Mesenchymal stem cell (in vitro differentiated cells and primary cell): Measurements from ENCODE around the gene FGD2.

Experiments
- DNase-seq: peaks from one replicate; pipeline ENCODE4 v3.0.0-alpha.2; 2013
- H2AFZ ChIP-seq: one replicate; pipeline ENCODE4 v1.6.1; 2013; ENCODE audit warnings: low read depth, mild to moderate bottlenecking, control low read depth, inconsistent platforms, low read length, moderate library complexity
- H2AK5ac ChIP-seq: 2 replicates; pipeline ENCODE4 v1.6.1; 2013; ENCODE audit warnings: low read length, moderate library complexity, mild to moderate bottlenecking, inconsistent platforms; ENCODE audit not compliant: severe bottlenecking
- H2BK120ac ChIP-seq: one replicate; pipeline ENCODE4 v1.6.1; 2013; ENCODE audit warnings: low read depth, mild to moderate bottlenecking, inconsistent platforms, low read length, moderate library complexity
- H2BK12ac ChIP-seq, 2 experiments: one replicate each; pipeline ENCODE4 v1.6.1; 2013; ENCODE audit warnings: inconsistent platforms in 2 of 2, low read length in 2 of 2, mild to moderate bottlenecking in 2 of 2, moderate library complexity in 2 of 2, control low read depth in 1 of 2
- H2BK15ac ChIP-seq: one replicate; pipeline ENCODE4 v1.6.1; 2013; ENCODE audit warnings: mild to moderate bottlenecking, low read depth, inconsistent platforms; ENCODE audit not compliant: poor library complexity, severe bottlenecking
- H2BK5ac ChIP-seq: 2 replicates; pipeline ENCODE4 v1.6.1; 2013; ENCODE audit warnings: low read depth, mild to moderate bottlenecking, low read length, control low read depth, inconsistent platforms; ENCODE audit not compliant: poor library complexity, severe bottlenecking
- H3K14ac ChIP-seq, 2 experiments: one replicate each; pipeline ENCODE4 v1.6.1; 2013; ENCODE audit warnings: inconsistent platforms in 2 of 2, low read length in 2 of 2, control low read depth in 1 of 2, mild to moderate bottlenecking in 1 of 2, moderate library complexity in 1 of 2
- H3K18ac ChIP-seq, 2 experiments: one replicate each; pipeline ENCODE4 v1.6.1; 2013; ENCODE audit warnings: inconsistent platforms in 2 of 2, low read length in 2 of 2, control low read depth in 1 of 2, low read depth in 1 of 2, mild to moderate bottlenecking in 1 of 2
- H3K23ac ChIP-seq, 2 experiments: one replicate each; pipeline ENCODE4 v1.6.1; 2013; ENCODE audit warnings: inconsistent platforms in 2 of 2, low read length in 2 of 2, mild to moderate bottlenecking in 2 of 2, moderate library complexity in 2 of 2, control low read depth in 1 of 2
- H3K27ac ChIP-seq: 2 replicates; pipeline ENCODE4 v1.5.1; 2013; ENCODE audit warnings: mild to moderate bottlenecking, moderate library complexity, low read length, control low read depth, inconsistent platforms; ENCODE audit not compliant: poor library complexity, severe bottlenecking
- H3K27me3 ChIP-seq, 2 experiments: 2 replicates each; pipeline versions ENCODE4 v1.6.1 to v1.7.0; 2013; ENCODE audit warnings: low read length in 2 of 2, mild to moderate bottlenecking in 2 of 2, moderate library complexity in 2 of 2, control low read depth in 1 of 2, inconsistent platforms in 1 of 2; ENCODE audit not compliant: control insufficient read depth in 1 of 2, insufficient read depth in 1 of 2
- H3K36me3 ChIP-seq, 2 experiments: 2 replicates each; pipeline versions ENCODE4 v1.6.1 to v1.7.0; 2013; ENCODE audit warnings: low read length in 2 of 2, control low read depth in 1 of 2, inconsistent platforms in 1 of 2, low read depth in 1 of 2, mild to moderate bottlenecking in 1 of 2; ENCODE audit not compliant: insufficient read depth in 2 of 2, control insufficient read depth in 1 of 2
- H3K4ac ChIP-seq, 2 experiments: one replicate each; pipeline ENCODE4 v1.6.1; 2013; ENCODE audit warnings: inconsistent platforms in 2 of 2, low read length in 2 of 2, mild to moderate bottlenecking in 2 of 2, moderate library complexity in 2 of 2, control low read depth in 1 of 2, low read depth in 1 of 2
- H3K4me1 ChIP-seq: 2 replicates; pipeline ENCODE4 v1.6.1; 2013; ENCODE audit warnings: low read depth, low read length, control low read depth; ENCODE audit not compliant: control insufficient read depth, insufficient read depth
- H3K4me2 ChIP-seq: 2 replicates; pipeline ENCODE4 v1.6.1; 2013; ENCODE audit warnings: low read length, mild to moderate bottlenecking, inconsistent platforms; ENCODE audit not compliant: poor library complexity, severe bottlenecking
- H3K4me3 ChIP-seq, 2 experiments: 2 replicates each; pipeline versions ENCODE4 v1.5.1 to v1.7.0; 2013; ENCODE audit warnings: low read length in 2 of 2, mild to moderate bottlenecking in 2 of 2, control low read depth in 1 of 2, low read depth in 1 of 2; ENCODE audit not compliant: insufficient read depth in 1 of 2
- H3K79me1 ChIP-seq: replicated peaks from 2 replicates; pipeline ENCODE4 v1.6.1; 2013; ENCODE audit warnings: mild to moderate bottlenecking, control low read depth, low read length, inconsistent platforms; ENCODE audit not compliant: poor library complexity, severe bottlenecking
- H3K9ac ChIP-seq: 2 replicates; pipeline ENCODE4 v1.7.0; 2013; ENCODE audit warnings: mild to moderate bottlenecking, low read length, moderate library complexity
- H3K9me3 ChIP-seq: 2 replicates; pipeline ENCODE4 v1.7.0; 2013; ENCODE audit warnings: mild to moderate bottlenecking, low read length; ENCODE audit not compliant: control insufficient read depth
- H4K8ac ChIP-seq: one replicate; pipeline ENCODE4 v1.6.1; 2013; ENCODE audit warnings: inconsistent platforms, mild to moderate bottlenecking, low read length, moderate library complexity
- H4K91ac ChIP-seq: one replicate; pipeline ENCODE4 v1.6.1; 2013; ENCODE audit warnings: mild to moderate bottlenecking, low read length, inconsistent platforms
- WGBS: methylation state at CpG from one replicate; pipeline ENCODE4 v1.1.7; 2013; ENCODE audit warnings: mixed read lengths; 5-methylcytosine and 5-hydroxymethylcytosine counted together

The FGD2 gene

GRCh38 chr6:37004044-37004980 lies 1.1 kb upstream of the FGD2 start:
- 83% methylated on average over 11 of the region's 11 CpGs for WGBS
- no peak overlapping the region for H3K9ac ChIP-seq

GRCh38 chr6:37005827-37006567 lies 542 bp downstream of the FGD2 start:
- H2AK5ac ChIP-seq, result peak overlapping the region; percentile 68
- H3K4ac ChIP-seq, result no peak overlapping the region
- H3K79me1 ChIP-seq, result no peaks in the 10 kb centered on the region
- H3K9ac ChIP-seq, result no peak overlapping the region
- no peak overlapping the region for H3K4me2 ChIP-seq
- no peak overlapping the region for H2BK120ac ChIP-seq
- no peak overlapping the region for H4K91ac ChIP-seq
- no peak overlapping the region for H3K4me3 ChIP-seq
- peaks cover 6 to 21% of the 10 kb centered on the region in 2 experiments for H3K27me3 ChIP-seq
- peaks cover 28% of the 10 kb centered on the region for H3K4me1 ChIP-seq
- no peak overlapping the region for H3K23ac ChIP-seq
- no peak overlapping the region for H2BK15ac ChIP-seq
- H3K14ac ChIP-seq, result peak overlapping the region in 1 of 2 experiments; percentile 92
- WGBS, result 95% methylated on average over 11 of the region's 13 CpGs
- no peak overlapping the region for H2BK5ac ChIP-seq
- H3K18ac ChIP-seq, result no peak overlapping the region
- H2BK12ac ChIP-seq, result no peak overlapping the region
- no peak for DNase-seq
- H3K9me3 ChIP-seq, result no peaks in the 10 kb centered on the region
- H2AFZ ChIP-seq, result no peak overlapping the region
- H3K27ac ChIP-seq, result no peak overlapping the region
- H4K8ac ChIP-seq, result peak overlapping the region; percentile 53
- no peaks in the 10 kb centered on the region for H3K36me3 ChIP-seq

More at GRCh38 chr6:37004044-37004980, 1.1 kb upstream of the FGD2 start:
- no peak overlapping the region for H3K4me3 ChIP-seq
- DNase-seq, result no peak
- no peak overlapping the region for H3K27ac ChIP-seq
- no peak overlapping the region for H3K18ac ChIP-seq
- H3K14ac ChIP-seq, result no peak overlapping the region
- H3K36me3 ChIP-seq, result no peaks in the 10 kb centered on the region
- no peak overlapping the region for H4K8ac ChIP-seq
- no peak overlapping the region for H2BK12ac ChIP-seq
- H2BK120ac ChIP-seq, result no peak overlapping the region
- H3K4ac ChIP-seq, result no peak overlapping the region
- H2BK5ac ChIP-seq, result no peak overlapping the region
- no peak overlapping the region for H3K23ac ChIP-seq
- no peaks in the 10 kb centered on the region for H3K9me3 ChIP-seq
- no peaks in the 10 kb centered on the region for H3K79me1 ChIP-seq
- H2AK5ac ChIP-seq, result peak overlapping the region; percentile 22
- H3K4me1 ChIP-seq, result peaks cover 35% of the 10 kb centered on the region
- no peak overlapping the region for H4K91ac ChIP-seq
- H3K27me3 ChIP-seq, result peaks cover 6 to 26% of the 10 kb centered on the region in 2 experiments
- no peak overlapping the region for H2BK15ac ChIP-seq
- H3K4me2 ChIP-seq, result no peak overlapping the region
- H2AFZ ChIP-seq, result no peak overlapping the region

GRCh38 chr6:37006793-37007339 lies 1.4 kb downstream of the FGD2 start:
- Histone ChIP-seq H2AFZ (no peak overlapping the region), H2BK12ac (no peak overlapping the region), H3K9me3 (no peaks in the 10 kb centered on the region), H4K91ac (no peak overlapping the region), H3K4me2 (no peak overlapping the region), H2BK5ac (no peak overlapping the region), H3K14ac (no peak overlapping the region), H2BK120ac (no peak overlapping the region), H3K18ac (no peak overlapping the region), H3K36me3 (no peaks in the 10 kb centered on the region), H4K8ac (no peak overlapping the region), H3K27me3 (peaks cover 3 to 13% of the 10 kb centered on the region in 2 experiments), H3K4me1 (peaks cover 34% of the 10 kb centered on the region), H2BK15ac (no peak overlapping the region), H3K79me1 (no peaks in the 10 kb centered on the region), H3K4me3 (no peak overlapping the region), H3K27ac (peak overlapping the region; percentile 46), H3K9ac (no peak overlapping the region), H3K23ac (peak overlapping the region in 1 of 2 experiments; percentile 67), H3K4ac (no peak overlapping the region), H2AK5ac (peak overlapping the region; percentile 8)
- peak; percentile 27 for DNase-seq
- 67% methylated on average over 5 of the region's 5 CpGs for WGBS
